GM12872 (cell line): Measurements from ENCODE around the gene RAPGEFL1.

ENCODE experiments used
- CTCF ChIP-seq: IDR thresholded peaks from 3 replicates; pipeline ENCODE4 v1.5.1; 2011; ENCODE audit warnings: low read depth, mild to moderate bottlenecking, low read length, moderate library complexity; ENCODE audit not compliant: insufficient read depth

Gene RAPGEFL1

GRCh38 chr17:40167685-40168261 is 9.5 kb upstream of the RAPGEFL1 start:
- no peak for TF ChIP-seq CTCF

GRCh38 chr17:40168262-40168832 is 8.9 kb upstream of the RAPGEFL1 start:
- TF ChIP-seq CTCF: peak; percentile 85

GRCh38 chr17:40170325-40170724 is 6.9 kb upstream of the RAPGEFL1 start:
- no peak for TF ChIP-seq CTCF

- no peak for TF ChIP-seq CTCF
These were observed 5.5 kb upstream of the RAPGEFL1 start for GRCh38 chr17:40171750-40172149.

GRCh38 chr17:40173091-40173777 is 4.0 kb upstream of the RAPGEFL1 start:
- no peak for TF ChIP-seq CTCF

GRCh38 chr17:40173778-40174135 is 3.5 kb upstream of the RAPGEFL1 start:
- TF ChIP-seq CTCF: no peak

GRCh38 chr17:40174514-40174913 is 2.8 kb upstream of the RAPGEFL1 start:
- no peak for TF ChIP-seq CTCF
